Activated CD8-positive, alpha-beta memory T cell treated with anti-CD3 and anti-CD28 coated beads, Interleukin-2, amount 10 ng/mL, durations not matched to agents 7 days and 5 days (primary cell): Measurements from ENCODE around the gene CCDC188. TPM values are rescaled to one million over a fixed set of nuclear protein-coding genes. Genes with fewer than 3 reads are reported as not detected.

Experiments used
- microRNA-seq: library from miRNA; unstranded; fragments of <30 nt; microRNA quantifications from one replicate; pipeline ENCODE4 v1.2.0, GENCODE V29; 2022
- total RNA-seq, 2 experiments: library from RNA; stranded (reverse); gene quantifications; one replicate each; pipeline ENCODE4 v1.2.3, GENCODE V29; 2021

Gene CCDC188
- total RNA-seq, 2 experiments from 2014 or later: not detected

Small RNAs within 50 kb of the gene (microRNA-seq; reads per million reads assigned to microRNA genes)
- 1.7 reads per million for gene MIR6816

Other genes with a start within 250 kb of the CCDC188 start
- gene COMT, start 209.3 kb downstream of the CCDC188 start, total RNA-seq: 10 to 100 TPM; 92.6 to 95.3 TPM
- 10 to 100 TPM; 20.5 to 23.1 TPM for gene TXNRD2, start 209.2 kb downstream of the CCDC188 start, total RNA-seq
- gene ARVCF, start 134.2 kb downstream of the CCDC188 start, total RNA-seq: under 1 TPM; 0.50 to 0.70 TPM
- 10 to 100 TPM; 36.7 to 44.5 TPM for gene TANGO2, start 129.9 kb downstream of the CCDC188 start, total RNA-seq
- 10 to 100 TPM; 70.4 to 71.9 TPM for gene DGCR8, start 70.8 kb downstream of the CCDC188 start, total RNA-seq
- gene RANBP1, start 35.0 kb downstream of the CCDC188 start, total RNA-seq: 100 to 1,000 TPM; 318 to 345 TPM
- gene TRMT2A, start 33.8 kb downstream of the CCDC188 start, total RNA-seq: 100 to 1,000 TPM in 1 of 2 experiments, 10 to 100 TPM in 1; 98.1 to 140 TPM
- gene ZDHHC8, start 19.3 kb downstream of the CCDC188 start, total RNA-seq: 10 to 100 TPM; 57.9 to 66.3 TPM
- 1 to 10 TPM; 1.4 to 2.5 TPM for gene RTN4R, start 117.3 kb upstream of the CCDC188 start, total RNA-seq
- 10 to 100 TPM; 45.0 to 46.6 TPM for gene DGCR6L, start 169.0 kb upstream of the CCDC188 start, total RNA-seq
- 10 to 100 TPM in 1 of 2 experiments, 1 to 10 TPM in 1; 10.0 to 10.9 TPM for gene ZNF74, start 243.1 kb upstream of the CCDC188 start, total RNA-seq